A549 (cell line): Measurements from ENCODE around the gene CDH4. TPM values are rescaled to one million over a fixed set of nuclear protein-coding genes. Genes with fewer than 3 reads are reported as not detected.

ENCODE experiments used
- ATAC-seq, 2 experiments: fragments of 200-7000 bp in 1 of 2; fragments of >200 bp in 1 of 2; cut with Nextera tagmentation in 1 of 2; cut with Tn5 transposase in 1 of 2; 3 replicates each; pipeline versions ENCODE4 v1.8.0 to v1.9.1; 2018 to 2020; ENCODE audit warnings: mild to moderate bottlenecking in 1 of 2, moderate library complexity in 1 of 2
- CTCF ChIA-PET: fragments of 300-600 bp; sonication (Branson Sonifier 250); formaldehyde crosslinking; extraction: SDS; loops from one replicate; lab custom pipeline; 2021; ENCODE audit warnings: antibody characterized with exemption, inconsistent platforms; lab: Yijun Ruan, JAX
- POLR2A ChIA-PET: fragments of 350-600 bp; formaldehyde crosslinking; extraction: SDS; loops from one replicate; lab custom pipeline; 2021; ENCODE audit warnings: antibody characterized with exemption, inconsistent platforms; lab: Yijun Ruan, JAX
- DNase-seq, 2 experiments: peaks; one replicate each; pipeline versions ENCODE4 v3.0.0 to v3.0.0-alpha.2; 2011 to 2016; ENCODE audit warnings: low read depth in 1 of 2, low spot score in 1 of 2
- FAIRE-seq: peaks from 2 replicates; lab custom pipeline; 2011; peaks lifted over from hg19 to GRCh38; lab: Jason Lieb, UNC
- H3K27ac ChIP-seq, 2 experiments: fragments of >200 bp; sonication (Bioruptor Twin); formaldehyde crosslinking; 3 replicates each; pipeline ENCODE4 v1.5.1; 2016 to 2017
- H3K4me1 ChIP-seq: fragments of >200 bp; sonication (Bioruptor Twin); formaldehyde crosslinking; 3 replicates; pipeline ENCODE4 v1.6.1; 2016
- H3K4me2 ChIP-seq: fragments of >200 bp; sonication (Bioruptor Twin); formaldehyde crosslinking; 3 replicates; pipeline ENCODE4 v1.6.1; 2016
- H3K4me3 ChIP-seq: fragments of >200 bp; sonication (Bioruptor Twin); formaldehyde crosslinking; 3 replicates; pipeline ENCODE4 v1.5.1; 2016
- H3K9me3 ChIP-seq: fragments of >200 bp; sonication (Bioruptor Twin); formaldehyde crosslinking; 3 replicates; pipeline ENCODE4 v1.6.1; 2016
- ATOH8 ChIP-seq: fragments of 250-450 bp; sonication (Bioruptor Pico); IDR thresholded peaks from 2 replicates; pipeline ENCODE4 v1.5.0; 2020; ENCODE audit warnings: low read depth, mild to moderate bottlenecking, moderate library complexity
- CBX2 ChIP-seq: fragments of 200-600 bp; sonication (generic); IDR thresholded peaks from 2 replicates; pipeline ENCODE4 v1.6.1; 2016; ENCODE audit warnings: low read depth, mild to moderate bottlenecking, borderline replicate concordance
- CHD2 ChIP-seq: fragments of 150-350 bp; IDR thresholded peaks from 2 replicates; pipeline ENCODE4 v1.6.1; 2014; ENCODE audit warnings: low read length; ENCODE audit not compliant: partially characterized antibody
- FOSL2 ChIP-seq, 2 experiments: fragments of 450-650 bp in 1 of 2; fragments of >200 bp in 1 of 2; sonication (Bioruptor Twin) in 1 of 2; formaldehyde crosslinking; IDR thresholded peaks; 2 replicates each; pipeline versions ENCODE4 v1.5.0 to v1.6.1; 2016 to 2020; ENCODE audit warnings: mild to moderate bottlenecking in 1 of 2, moderate library complexity in 1 of 2
- FOXS1 ChIP-seq: fragments of 250-450 bp; sonication (Bioruptor Pico); IDR thresholded peaks from 2 replicates; pipeline ENCODE4 v1.5.0; 2020; ENCODE audit warnings: mild to moderate bottlenecking, moderate library complexity
- GATA3 ChIP-seq: IDR thresholded peaks from 2 replicates; pipeline ENCODE4 v1.6.1; 2012; ENCODE audit warnings: borderline replicate concordance
- HOXB13 ChIP-seq: fragments of 250-450 bp; sonication (Bioruptor Pico); IDR thresholded peaks from 2 replicates; pipeline ENCODE4 v1.5.0; 2020; ENCODE audit warnings: low read depth, mild to moderate bottlenecking, moderate library complexity
- JUN ChIP-seq, 2 experiments: fragments of >200 bp; sonication (Bioruptor Twin); formaldehyde crosslinking; IDR thresholded peaks; 2 replicates in 1 of 2; 3 replicates in 1 of 2; pipeline ENCODE4 v1.6.1; 2016 to 2017
- MAX ChIP-seq: IDR thresholded peaks from 2 replicates; pipeline ENCODE4 v1.6.1; 2012
- MYC ChIP-seq: IDR thresholded peaks from 2 replicates; pipeline ENCODE4 v1.6.1; 2012; ENCODE audit warnings: mild to moderate bottlenecking, inconsistent platforms, low read length, improper control_type of control experiment, borderline replicate concordance
- NFE2L2 ChIP-seq: fragments of 150-350 bp; conservative IDR thresholded peaks from 2 replicates; pipeline ENCODE4 v1.6.1; 2014; ENCODE audit warnings: low read length
- NR3C1 ChIP-seq: fragments of >200 bp; sonication (Bioruptor Twin); formaldehyde crosslinking; IDR thresholded peaks from 3 replicates; pipeline ENCODE4 v1.6.1; 2017
- POLR2A ChIP-seq: IDR thresholded peaks from 2 replicates; pipeline ENCODE4 v1.6.1; 2012; ENCODE audit warnings: mild to moderate bottlenecking, low read length
- RAD21 ChIP-seq, 2 experiments: fragments of >200 bp in 1 of 2; sonication (Bioruptor Twin) in 1 of 2; formaldehyde crosslinking in 1 of 2; IDR thresholded peaks in 1 of 2; conservative IDR thresholded peaks in 1 of 2; 2 replicates in 1 of 2; 3 replicates in 1 of 2; pipeline ENCODE4 v1.6.1; 2012 to 2018; ENCODE audit warnings: inconsistent platforms in 1 of 2
- RARB ChIP-seq: fragments of 250-450 bp; sonication (Bioruptor Pico); IDR thresholded peaks from 2 replicates; pipeline ENCODE4 v1.8.0; 2021; ENCODE audit warnings: mild to moderate bottlenecking, moderate library complexity
- RFX5 ChIP-seq: fragments of 450-650 bp; IDR thresholded peaks from 2 replicates; pipeline ENCODE4 v1.7.1; 2014; ENCODE audit warnings: antibody characterized with exemption, mild to moderate bottlenecking, moderate library complexity
- RNF2 ChIP-seq: fragments of 200-600 bp; sonication (generic); IDR thresholded peaks from 2 replicates; pipeline ENCODE4 v1.6.1; 2016; ENCODE audit warnings: low read depth, mild to moderate bottlenecking, antibody characterized with exemption, moderate library complexity, borderline replicate concordance
- TP53 ChIP-seq: fragments of 250-450 bp; sonication (Bioruptor Pico); IDR thresholded peaks from 2 replicates; pipeline ENCODE4 v1.5.0; 2021; ENCODE audit warnings: mild to moderate bottlenecking, moderate library complexity
- USF2 ChIP-seq: fragments of 450-650 bp; IDR thresholded peaks from 2 replicates; pipeline ENCODE4 v1.6.1; 2014; ENCODE audit warnings: antibody characterized with exemption
- ZNF302 ChIP-seq: fragments of 250-450 bp; sonication (Bioruptor Pico); IDR thresholded peaks from 2 replicates; pipeline ENCODE4 v1.9.0; 2021; ENCODE audit warnings: inconsistent platforms, mild to moderate bottlenecking, moderate library complexity
- WGBS: methylation state at CpG from one replicate; pipeline ENCODE4 v1.1.6; 2017; ENCODE audit errors: missing lambda C conversion rate; 5-methylcytosine and 5-hydroxymethylcytosine counted together
- polyA plus RNA-seq, 4 experiments: library from polyadenylated mRNA; depleted of rRNA in 3 of 4; stranded (reverse); fragments of >200 nt; fragmentation: RNase III in 1 of 4; extraction: RNeasy Plus Mini Kit Qiagen cat#74134 plus additional on column Dnase treatment in 1 of 4; gene quantifications; 2 replicates in 3 of 4; 3 replicates in 1 of 4; pipeline ENCODE4 v1.2.3, GENCODE V29; 2011 to 2017
- TF ChIP-seq, protein P1 (sequence below): IDR thresholded peaks from 2 replicates; pipeline ENCODE4 v1.6.1; 2012
- TF ChIP-seq, protein P2 (sequence below): IDR thresholded peaks from 2 replicates; pipeline ENCODE4 v1.6.1; 2012; ENCODE audit warnings: low read depth, borderline replicate concordance
- TF ChIP-seq, protein P3 (sequence below): fragments of >200 bp; sonication (Bioruptor Twin); formaldehyde crosslinking; IDR thresholded peaks from 2 replicates; pipeline ENCODE4 v1.6.1; 2016

Gene CDH4
- polyA plus RNA-seq, 2 of the 4 experiments (the other 2 are of a cell fraction), result 3.4 to 10.3 TPM

- TF ChIP-seq, protein P1, sequence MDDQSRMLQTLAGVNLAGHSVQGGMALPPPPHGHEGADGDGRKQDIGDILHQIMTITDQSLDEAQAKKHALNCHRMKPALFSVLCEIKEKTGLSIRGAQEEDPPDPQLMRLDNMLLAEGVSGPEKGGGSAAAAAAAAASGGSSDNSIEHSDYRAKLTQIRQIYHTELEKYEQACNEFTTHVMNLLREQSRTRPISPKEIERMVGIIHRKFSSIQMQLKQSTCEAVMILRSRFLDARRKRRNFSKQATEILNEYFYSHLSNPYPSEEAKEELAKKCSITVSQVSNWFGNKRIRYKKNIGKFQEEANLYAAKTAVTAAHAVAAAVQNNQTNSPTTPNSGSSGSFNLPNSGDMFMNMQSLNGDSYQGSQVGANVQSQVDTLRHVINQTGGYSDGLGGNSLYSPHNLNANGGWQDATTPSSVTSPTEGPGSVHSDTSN, result no peak
- TF ChIP-seq ATOH8 (CRISPR knock-in tag), result no peak
These were observed 238.7 kb downstream of the CDH4 start (continued) for GRCh38 chr20:61490721-61491120.

DNA sequence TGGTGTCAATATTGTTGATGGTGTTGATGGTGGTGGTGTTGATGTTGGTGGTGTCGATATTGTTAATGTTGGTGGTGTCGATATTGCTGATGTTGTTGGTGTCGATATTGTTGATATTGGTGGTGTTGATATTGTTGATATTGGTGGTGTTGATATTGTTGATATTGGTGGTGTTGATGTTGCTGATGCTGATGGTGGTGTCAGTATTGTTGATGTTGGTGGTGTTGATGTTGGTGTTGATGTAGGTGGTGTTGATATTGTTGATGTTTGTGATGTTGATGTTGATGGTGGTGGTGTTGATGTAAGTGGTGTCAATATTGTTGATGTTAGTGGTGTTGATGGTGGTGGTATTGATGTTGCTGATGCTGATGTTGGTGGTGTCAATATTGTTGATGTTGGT lies 240.0 kb downstream of the CDH4 start:
- POLR2A ChIA-PET, result no interaction called here
- FAIRE-seq, result peak; percentile 95

GRCh38 chr20:61493798-61494305 lies 241.8 kb downstream of the CDH4 start:
- no peak overlapping the region for H3K27ac ChIP-seq
- no peaks in the 10 kb centered on the region for H3K4me1 ChIP-seq
- CTCF ChIA-PET, result no interaction called here
- DNase-seq (no peak), FAIRE-seq (no peak), ATAC-seq (no peak)
- TF ChIP-seq RFX5 (no peak), TP53 (CRISPR knock-in tag) (no peak), CBX2 (no peak), NFE2L2 (no peak), NR3C1 (no peak), HOXB13 (no peak), RARB (no peak), CHD2 (no peak), RAD21 (conservative IDR thresholded peaks at IDR 0.05 in 1 of 2, IDR thresholded peaks at IDR 0.05 in 1 of 2) (no peak), GATA3 (no peak)
- TF ChIP-seq, protein P2, sequence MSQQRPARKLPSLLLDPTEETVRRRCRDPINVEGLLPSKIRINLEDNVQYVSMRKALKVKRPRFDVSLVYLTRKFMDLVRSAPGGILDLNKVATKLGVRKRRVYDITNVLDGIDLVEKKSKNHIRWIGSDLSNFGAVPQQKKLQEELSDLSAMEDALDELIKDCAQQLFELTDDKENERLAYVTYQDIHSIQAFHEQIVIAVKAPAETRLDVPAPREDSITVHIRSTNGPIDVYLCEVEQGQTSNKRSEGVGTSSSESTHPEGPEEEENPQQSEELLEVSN, result no peak
- TF ChIP-seq, protein P3, sequence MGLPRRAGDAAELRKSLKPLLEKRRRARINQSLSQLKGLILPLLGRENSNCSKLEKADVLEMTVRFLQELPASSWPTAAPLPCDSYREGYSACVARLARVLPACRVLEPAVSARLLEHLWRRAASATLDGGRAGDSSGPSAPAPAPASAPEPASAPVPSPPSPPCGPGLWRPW, result no peak
- no peaks in the 10 kb centered on the region for H3K9me3 ChIP-seq
- POLR2A ChIA-PET, result no interaction called here
- no peak overlapping the region for H3K4me2 ChIP-seq
- 65% methylated on average over 10 of the region's 10 CpGs for WGBS
- no peak overlapping the region for H3K4me3 ChIP-seq

More for the DNA sequence above, 240.0 kb downstream of the CDH4 start:
- 80% methylated on average over 3 of the region's 3 CpGs for WGBS
- Histone ChIP-seq H3K9me3 (no peaks in the 10 kb centered on the region), H3K4me3 (no peak overlapping the region), H3K27ac (no peak overlapping the region), H3K4me1 (no peaks in the 10 kb centered on the region), H3K4me2 (no peak overlapping the region)
- no peak for TF ChIP-seq NR3C1
- no peak for TF ChIP-seq USF2
- no peak for TF ChIP-seq ZNF302
- no peak for TF ChIP-seq MYC
- no peak for TF ChIP-seq FOSL2 (IDR thresholded peaks at IDR 0.05)
- TF ChIP-seq FOSL2 (CRISPR knock-in tag; IDR thresholded peaks at IDR 0.05), result no peak
- no peak for TF ChIP-seq POLR2A
- no peak for TF ChIP-seq RNF2
- no peak for TF ChIP-seq NFE2L2
- TF ChIP-seq MAX, result no peak
- TF ChIP-seq JUN (IDR thresholded peaks at IDR 0.05), result no peak
- TF ChIP-seq FOXS1 (CRISPR knock-in tag), result no peak
- no peak for TF ChIP-seq CHD2
- ATAC-seq, result no peak
- DNase-seq, result no peak
- CTCF ChIA-PET, result no interaction called here
